MM.1S (cell line): ENCODE data around the gene EMID1.
A peak's percentile ranks its signal among the peaks of the same experiment; 100 is the strongest.

ENCODE experiments used
- EZH2 ChIP-seq: fragments of 300-600 bp; sonication (generic); optimal IDR thresholded peaks from 2 replicates; pipeline ENCODE3; 2017; ENCODE audit warnings: low read depth, mild to moderate bottlenecking, antibody characterized with exemption, low read length, mixed read lengths
- EZH2phosphoT487 ChIP-seq: fragments of 300-600 bp; sonication (generic); IDR thresholded peaks from 2 replicates; pipeline ENCODE4 v1.6.1; 2018; ENCODE audit warnings: antibody characterized with exemption, low read length
- TF ChIP-seq, protein P1 (sequence below): fragments of 300-600 bp; sonication (generic); IDR thresholded peaks from 2 replicates; pipeline ENCODE4 v1.5.1; 2016; ENCODE audit warnings: antibody characterized with exemption, low read length, mixed read lengths

GRCh38 chr22:29268511-29269229 lies 63.0 kb downstream of the EMID1 start:
- TF ChIP-seq, protein P1, sequence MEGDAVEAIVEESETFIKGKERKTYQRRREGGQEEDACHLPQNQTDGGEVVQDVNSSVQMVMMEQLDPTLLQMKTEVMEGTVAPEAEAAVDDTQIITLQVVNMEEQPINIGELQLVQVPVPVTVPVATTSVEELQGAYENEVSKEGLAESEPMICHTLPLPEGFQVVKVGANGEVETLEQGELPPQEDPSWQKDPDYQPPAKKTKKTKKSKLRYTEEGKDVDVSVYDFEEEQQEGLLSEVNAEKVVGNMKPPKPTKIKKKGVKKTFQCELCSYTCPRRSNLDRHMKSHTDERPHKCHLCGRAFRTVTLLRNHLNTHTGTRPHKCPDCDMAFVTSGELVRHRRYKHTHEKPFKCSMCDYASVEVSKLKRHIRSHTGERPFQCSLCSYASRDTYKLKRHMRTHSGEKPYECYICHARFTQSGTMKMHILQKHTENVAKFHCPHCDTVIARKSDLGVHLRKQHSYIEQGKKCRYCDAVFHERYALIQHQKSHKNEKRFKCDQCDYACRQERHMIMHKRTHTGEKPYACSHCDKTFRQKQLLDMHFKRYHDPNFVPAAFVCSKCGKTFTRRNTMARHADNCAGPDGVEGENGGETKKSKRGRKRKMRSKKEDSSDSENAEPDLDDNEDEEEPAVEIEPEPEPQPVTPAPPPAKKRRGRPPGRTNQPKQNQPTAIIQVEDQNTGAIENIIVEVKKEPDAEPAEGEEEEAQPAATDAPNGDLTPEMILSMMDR: 0 out of 2 replicates have a peak, but pooled peaks have one; percentile 4
- no peak for TF ChIP-seq EZH2
- no peak for TF ChIP-seq EZH2phosphoT487
